Measurements from ENCODE around the gene CRTC2.
"Not testable (repeated sequence)": the region's sequence is repeated elsewhere in the genome, so short reads cannot be mapped to it uniquely, and the experiment has no call there.

CRTC2 gene

GRCh38 chr1:153985341-153985912 is 27.0 kb upstream of the CRTC2 start:
- peak overlapping the region; percentile 29 for H3K4me2 ChIP-seq (ENCODE audit: low read length, poor library complexity, severe bottlenecking)
- H2AFZ ChIP-seq (ENCODE audit: low read depth, low read length), result no peak overlapping the region
- peak overlapping the region; percentile 20 for H4K91ac ChIP-seq (ENCODE audit: low read length)
- H3K18ac ChIP-seq (ENCODE audit: low read depth in 1 of 2, low read length in 2 of 2), result peak overlapping the region; percentile 25 to 90
- peak overlapping the region; percentile 12 for H2BK5ac ChIP-seq (ENCODE audit: low read depth, low read length, poor library complexity, severe bottlenecking)
- H3K4me1 ChIP-seq (ENCODE audit: control insufficient read depth, insufficient read depth, low read depth, low read length), result peaks cover 2% of the 10 kb centered on the region
- peak overlapping the region in 1 of 2 experiments; percentile 41 for H3K23ac ChIP-seq (ENCODE audit: low read length in 2 of 2)
- peak overlapping the region; percentile 51 to 52 for H2BK12ac ChIP-seq (ENCODE audit: low read length in 2 of 2)
- peak overlapping the region; percentile 3 for H2BK120ac ChIP-seq (ENCODE audit: low read depth, low read length)
- H3K4me3 ChIP-seq (ENCODE audit: insufficient read depth in 1 of 2, low read depth in 1 of 2, low read length in 2 of 2), result peak overlapping the region; percentile 55 to 99
- WGBS, result 2% methylated on average over 6 of the region's 7 CpGs
- DNase-seq, result peak; percentile 94
- no peaks in the 10 kb centered on the region for H3K9me3 ChIP-seq (ENCODE audit: control insufficient read depth, low read length)
- peak overlapping the region; percentile 38 for H4K8ac ChIP-seq (ENCODE audit: low read length)
- peak overlapping the region; percentile 16 to 82 for H3K4ac ChIP-seq (ENCODE audit: low read depth in 1 of 2, low read length in 2 of 2)
- peak overlapping the region; percentile 14 to 41 for H3K14ac ChIP-seq (ENCODE audit: low read length in 2 of 2)
- H3K79me1 ChIP-seq (replicated peaks; ENCODE audit: low read length, poor library complexity, severe bottlenecking), result peaks cover 15% of the 10 kb centered on the region
- H3K9ac ChIP-seq (ENCODE audit: low read length), result peak overlapping the region; percentile 99
- H3K27ac ChIP-seq (ENCODE audit: low read length, poor library complexity, severe bottlenecking), result peak overlapping the region; percentile 66
- peaks cover 24 to 38% of the 10 kb centered on the region in 2 experiments for H3K36me3 ChIP-seq (ENCODE audit: control insufficient read depth in 1 of 2, insufficient read depth in 2 of 2, low read depth in 1 of 2, low read length in 2 of 2)
- H2AK5ac ChIP-seq (ENCODE audit: low read length, severe bottlenecking), result peak overlapping the region; percentile 8
- no peaks in the 10 kb centered on the region for H3K27me3 ChIP-seq (ENCODE audit: control insufficient read depth in 1 of 2, insufficient read depth in 1 of 2, low read length in 2 of 2)
- no peak overlapping the region for H2BK15ac ChIP-seq (ENCODE audit: low read depth, poor library complexity, severe bottlenecking)

GRCh38 chr1:153984123-153984894 is 25.9 kb upstream of the CRTC2 start:
- Histone ChIP-seq H2BK15ac (ENCODE audit: low read depth, poor library complexity, severe bottlenecking) (no peak overlapping the region), H3K4me2 (ENCODE audit: low read length, poor library complexity, severe bottlenecking) (peak overlapping the region; percentile 29), H2BK12ac (ENCODE audit: low read length in 2 of 2) (no peak overlapping the region), H2BK120ac (ENCODE audit: low read depth, low read length) (no peak overlapping the region), H3K27me3 (ENCODE audit: control insufficient read depth in 1 of 2, insufficient read depth in 1 of 2, low read length in 2 of 2) (no peaks in the 10 kb centered on the region), H2BK5ac (ENCODE audit: low read depth, low read length, poor library complexity, severe bottlenecking) (no peak overlapping the region), H3K9me3 (ENCODE audit: control insufficient read depth, low read length) (no peaks in the 10 kb centered on the region), H3K23ac (ENCODE audit: low read length in 2 of 2) (no peak overlapping the region), H3K14ac (ENCODE audit: low read length in 2 of 2) (peak overlapping the region in 1 of 2 experiments; percentile 64), H2AK5ac (ENCODE audit: low read length, severe bottlenecking) (peak overlapping the region; percentile 61), H3K4me1 (ENCODE audit: control insufficient read depth, insufficient read depth, low read depth, low read length) (peaks cover 2% of the 10 kb centered on the region), H3K36me3 (ENCODE audit: control insufficient read depth in 1 of 2, insufficient read depth in 2 of 2, low read depth in 1 of 2, low read length in 2 of 2) (peaks cover 27 to 45% of the 10 kb centered on the region in 2 experiments), H4K91ac (ENCODE audit: low read length) (peak overlapping the region; percentile 23), H3K9ac (ENCODE audit: low read length) (peak overlapping the region; percentile 99), H3K4ac (ENCODE audit: low read depth in 1 of 2, low read length in 2 of 2) (no peak overlapping the region), H4K8ac (ENCODE audit: low read length) (no peak overlapping the region), H3K4me3 (ENCODE audit: insufficient read depth in 1 of 2, low read depth in 1 of 2, low read length in 2 of 2) (peak overlapping the region in 1 of 2 experiments; percentile 99), H3K79me1 (replicated peaks; ENCODE audit: low read length, poor library complexity, severe bottlenecking) (peaks cover 15% of the 10 kb centered on the region), H3K27ac (ENCODE audit: low read length, poor library complexity, severe bottlenecking) (no peak overlapping the region), H3K18ac (ENCODE audit: low read depth in 1 of 2, low read length in 2 of 2) (peak overlapping the region in 1 of 2 experiments; percentile 61), H2AFZ (ENCODE audit: low read depth, low read length) (no peak overlapping the region)
- DNase-seq, result no peak
- WGBS, result 90% methylated on average over 6 of the region's 6 CpGs

- H2BK15ac ChIP-seq (ENCODE audit: low read depth, poor library complexity, severe bottlenecking); H2BK5ac ChIP-seq (ENCODE audit: low read depth, low read length, poor library complexity, severe bottlenecking); H4K91ac ChIP-seq (ENCODE audit: low read length); H3K27ac ChIP-seq (ENCODE audit: low read length, poor library complexity, severe bottlenecking); H3K18ac ChIP-seq (ENCODE audit: low read depth in 1 of 2, low read length in 2 of 2); H3K4ac ChIP-seq (ENCODE audit: low read depth in 1 of 2, low read length in 2 of 2); H2AFZ ChIP-seq (ENCODE audit: low read depth, low read length); H3K27me3 ChIP-seq (ENCODE audit: control insufficient read depth in 1 of 2, insufficient read depth in 1 of 2, low read length in 2 of 2); H3K9me3 ChIP-seq (ENCODE audit: control insufficient read depth, low read length); H3K4me1 ChIP-seq (ENCODE audit: control insufficient read depth, insufficient read depth, low read depth, low read length); H3K4me2 ChIP-seq (ENCODE audit: low read length, poor library complexity, severe bottlenecking); DNase-seq; H2BK120ac ChIP-seq (ENCODE audit: low read depth, low read length); H3K14ac ChIP-seq (ENCODE audit: low read length in 2 of 2); H2AK5ac ChIP-seq (ENCODE audit: low read length, severe bottlenecking); H3K4me3 ChIP-seq (ENCODE audit: insufficient read depth in 1 of 2, low read depth in 1 of 2, low read length in 2 of 2); H2BK12ac ChIP-seq (ENCODE audit: low read length in 2 of 2); H4K8ac ChIP-seq (ENCODE audit: low read length); H3K23ac ChIP-seq (ENCODE audit: low read length in 2 of 2): not testable (repeated sequence)
- peaks cover 15% of the 10 kb centered on the region for H3K79me1 ChIP-seq (replicated peaks; ENCODE audit: low read length, poor library complexity, severe bottlenecking)
- peak overlapping the region; percentile 37 for H3K9ac ChIP-seq (ENCODE audit: low read length)
- H3K36me3 ChIP-seq (ENCODE audit: control insufficient read depth in 1 of 2, insufficient read depth in 2 of 2, low read depth in 1 of 2, low read length in 2 of 2), result peaks cover 30 to 57% of the 10 kb centered on the region in 2 experiments
- WGBS, result 81% methylated on average over 2 of the region's 2 CpGs
Measured at GRCh38 chr1:153981735-153982134, 23.3 kb upstream of the CRTC2 start.

DNA sequence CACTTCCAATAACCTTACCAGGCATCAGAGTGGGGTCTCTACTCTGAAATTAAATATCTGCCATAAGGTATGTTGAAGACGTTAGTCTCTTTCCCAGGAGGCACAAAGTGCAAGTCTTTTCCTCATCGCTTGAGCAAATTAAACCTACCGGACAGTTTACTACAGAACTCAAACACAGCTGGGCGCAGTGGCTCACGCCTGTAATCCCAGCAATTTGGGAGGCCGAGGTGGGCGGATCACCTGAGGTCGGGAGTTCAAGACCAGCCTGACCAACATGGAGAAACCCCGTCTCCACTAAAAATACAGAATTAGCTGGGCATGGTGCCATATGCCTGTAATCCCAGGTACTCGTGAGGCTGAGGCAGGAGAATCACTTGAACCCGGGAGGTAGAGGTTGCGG is 20.7 kb upstream of the CRTC2 start:
- H2BK120ac ChIP-seq (ENCODE audit: low read depth, low read length); H4K91ac ChIP-seq (ENCODE audit: low read length); H3K18ac ChIP-seq (ENCODE audit: low read depth in 1 of 2, low read length in 2 of 2); H4K8ac ChIP-seq (ENCODE audit: low read length); H2BK5ac ChIP-seq (ENCODE audit: low read depth, low read length, poor library complexity, severe bottlenecking); H3K27ac ChIP-seq (ENCODE audit: low read length, poor library complexity, severe bottlenecking); H3K14ac ChIP-seq (ENCODE audit: low read length in 2 of 2); H3K9me3 ChIP-seq (ENCODE audit: control insufficient read depth, low read length); DNase-seq; H3K4me2 ChIP-seq (ENCODE audit: low read length, poor library complexity, severe bottlenecking); H2BK12ac ChIP-seq (ENCODE audit: low read length in 2 of 2); H3K4me1 ChIP-seq (ENCODE audit: control insufficient read depth, insufficient read depth, low read depth, low read length); H3K4me3 ChIP-seq (ENCODE audit: insufficient read depth in 1 of 2, low read depth in 1 of 2, low read length in 2 of 2); H2AFZ ChIP-seq (ENCODE audit: low read depth, low read length); H3K27me3 ChIP-seq (ENCODE audit: control insufficient read depth in 1 of 2, insufficient read depth in 1 of 2, low read length in 2 of 2); H2AK5ac ChIP-seq (ENCODE audit: low read length, severe bottlenecking); H3K9ac ChIP-seq (ENCODE audit: low read length); H2BK15ac ChIP-seq (ENCODE audit: low read depth, poor library complexity, severe bottlenecking); H3K4ac ChIP-seq (ENCODE audit: low read depth in 1 of 2, low read length in 2 of 2); H3K23ac ChIP-seq (ENCODE audit: low read length in 2 of 2): not testable (repeated sequence)
- 97% methylated on average over 12 of the region's 12 CpGs for WGBS
- peaks cover 39 to 72% of the 10 kb centered on the region in 2 experiments for H3K36me3 ChIP-seq (ENCODE audit: control insufficient read depth in 1 of 2, insufficient read depth in 2 of 2, low read depth in 1 of 2, low read length in 2 of 2)
- peaks cover 14% of the 10 kb centered on the region for H3K79me1 ChIP-seq (replicated peaks; ENCODE audit: low read length, poor library complexity, severe bottlenecking)
